ENCODE measurements around the gene CHM.
"Not testable (repeated sequence)": the region's sequence is repeated elsewhere in the genome, so short reads cannot be mapped to it uniquely, and the experiment has no call there.

CHM gene

GRCh38 chrX:86014421-86014820 is 32.9 kb downstream of the CHM start:
- TF ChIP-seq CTCF (IDR thresholded peaks at IDR 0.05; ENCODE audit: low read depth, low read length), result no peak
- no peak for DNase-seq (ENCODE audit: extremely low read depth, low read depth)

- no peak for DNase-seq (ENCODE audit: extremely low read depth, low read depth)
Observed at GRCh38 chrX:86013792-86014191, 33.6 kb downstream of the CHM start.

GRCh38 chrX:86012188-86012587 is 35.2 kb downstream of the CHM start:
- no peak for DNase-seq (ENCODE audit: extremely low read depth, low read depth)
- no peak for TF ChIP-seq CTCF (IDR thresholded peaks at IDR 0.05; ENCODE audit: low read depth, low read length)

More at GRCh38 chrX:86013792-86014191, 33.6 kb downstream of the CHM start:
- TF ChIP-seq CTCF (IDR thresholded peaks at IDR 0.05; ENCODE audit: low read depth, low read length), result no peak

- not testable (repeated sequence) for DNase-seq (ENCODE audit: extremely low read depth, low read depth)
Observed at GRCh38 chrX:86009803-86010202, 37.6 kb downstream of the CHM start.

- not testable (repeated sequence) for DNase-seq (ENCODE audit: extremely low read depth, low read depth)
Observed at GRCh38 chrX:86007891-86008290, 39.5 kb downstream of the CHM start.

- no peak for DNase-seq (ENCODE audit: extremely low read depth, low read depth)
- TF ChIP-seq CTCF (IDR thresholded peaks at IDR 0.05; ENCODE audit: low read depth, low read length), result no peak
Observed at GRCh38 chrX:86002076-86002896, 45.1 kb downstream of the CHM start.

- no peak for TF ChIP-seq CTCF (IDR thresholded peaks at IDR 0.05; ENCODE audit: low read depth, low read length)
Observed at GRCh38 chrX:85998954-85999353, 48.4 kb downstream of the CHM start.

GRCh38 chrX:85996555-85996954 is 50.8 kb downstream of the CHM start:
- DNase-seq (ENCODE audit: extremely low read depth, low read depth), result no peak
- TF ChIP-seq CTCF (IDR thresholded peaks at IDR 0.05; ENCODE audit: low read depth, low read length), result no peak

More at GRCh38 chrX:85998954-85999353, 48.4 kb downstream of the CHM start:
- DNase-seq (ENCODE audit: extremely low read depth, low read depth), result no peak

All from AG09319 (cell line).